GM21528 (cell line): ENCODE measurements around the gene MPC1.

Experiments
- ATAC-seq: cut with Tn5 transposase; IDR thresholded peaks from one replicate; pipeline ENCODE4 v1.9.1; 2021; ENCODE audit warnings: mild to moderate bottlenecking, moderate library complexity; ENCODE audit not compliant: unreplicated experiment, low FRiP score

MPC1 gene

GRCh38 chr6:166382933-166383801 lies at the start of gene MPC1:
MPC1 (minus strand) TSS chr6:166382940; CDS start chr6:166382876, 64 bp downstream.
- peak; percentile 84 for ATAC-seq

DNA sequence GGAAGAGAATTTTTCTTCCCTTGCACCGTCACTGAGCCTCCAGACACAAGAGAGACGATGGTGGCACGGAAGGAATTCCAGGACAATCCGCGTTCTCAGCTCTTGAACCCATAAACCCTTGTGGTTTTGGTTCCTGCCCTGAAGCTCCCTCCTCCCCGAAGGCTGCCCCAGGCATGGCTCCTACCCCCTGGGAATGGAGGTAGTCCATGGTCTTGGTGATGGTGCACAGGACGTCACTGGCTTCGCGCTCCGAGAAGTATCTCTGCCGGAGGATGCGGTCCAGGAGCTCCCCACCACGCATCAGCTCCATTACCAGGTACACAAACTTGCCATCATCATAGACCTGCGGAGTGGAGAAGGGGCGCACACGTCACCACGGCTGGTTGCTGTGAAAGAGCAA lies 47.5 kb upstream of the MPC1 start:
- no peak for ATAC-seq

DNA sequence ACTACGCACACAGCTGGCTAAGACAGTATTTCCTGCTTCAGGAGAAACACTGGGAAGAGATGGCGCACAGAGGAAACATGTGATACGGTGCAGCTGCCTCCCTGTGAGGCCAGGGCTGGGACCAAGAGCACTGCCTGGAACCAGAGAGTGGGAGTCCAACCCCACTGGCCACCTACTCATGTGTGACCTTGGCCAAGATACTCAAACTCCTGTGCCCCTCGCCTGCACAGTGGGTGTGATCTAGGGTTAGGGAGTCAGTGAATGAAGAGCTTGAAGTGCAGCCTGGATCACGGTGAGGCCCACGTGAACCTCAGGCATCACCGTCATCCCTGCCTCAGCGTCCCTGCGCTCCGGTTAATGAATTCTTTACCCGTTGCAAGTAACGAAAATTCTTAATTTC lies 41.7 kb upstream of the MPC1 start:
- no peak for ATAC-seq

DNA sequence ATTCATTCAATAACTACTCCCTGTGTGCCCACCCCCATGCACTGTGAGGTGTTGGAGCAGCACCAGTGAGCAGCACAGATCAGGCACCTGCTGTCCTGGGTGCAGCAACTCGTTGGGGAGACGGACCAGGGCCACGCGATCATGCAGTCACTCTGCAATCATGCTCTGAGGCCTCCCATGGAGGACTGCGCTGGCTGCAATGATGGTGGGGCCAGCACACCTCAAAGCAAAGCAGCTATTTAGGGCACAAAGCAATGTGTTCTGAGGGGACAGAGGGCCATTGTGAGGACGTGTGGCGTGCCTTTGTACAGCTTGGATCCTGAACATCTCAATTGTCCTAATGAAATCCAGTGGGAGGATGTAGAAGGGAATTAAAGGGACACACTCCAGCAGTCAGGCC lies 41.0 kb upstream of the MPC1 start:
- ATAC-seq, result no peak

DNA sequence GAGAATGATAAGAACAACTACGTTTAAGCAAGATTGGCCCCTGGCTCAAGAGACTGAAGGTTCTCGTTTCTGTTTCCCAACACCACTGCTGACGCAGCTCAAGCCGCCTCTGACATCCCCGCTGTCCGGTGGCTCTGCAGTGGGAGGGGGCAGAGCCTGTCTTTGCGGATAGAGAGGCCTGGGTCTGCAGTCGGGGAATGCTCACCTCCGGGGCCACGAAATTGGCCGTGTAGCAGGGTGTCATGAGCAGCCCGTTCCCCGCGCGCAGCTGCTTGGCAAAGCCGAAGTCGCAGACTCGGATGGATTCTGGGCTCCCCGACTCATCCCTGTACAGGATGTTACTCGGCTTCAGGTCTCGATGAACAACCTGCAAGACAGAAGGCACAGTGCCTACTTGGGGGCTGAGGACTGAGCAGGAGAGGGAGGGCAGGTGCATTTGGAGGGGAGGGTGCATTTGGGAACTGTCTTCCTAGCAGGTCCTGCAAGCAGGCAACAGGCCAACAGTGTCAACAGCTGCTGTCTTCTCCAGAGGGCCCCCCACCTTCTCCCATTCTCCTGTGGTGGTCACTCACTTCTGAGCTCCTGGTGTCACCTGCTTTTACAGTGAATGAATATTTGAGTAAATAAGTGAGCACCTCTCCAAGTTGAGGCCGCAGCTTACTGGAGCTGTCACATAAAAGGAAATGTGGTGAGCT lies 40.5 kb upstream of the MPC1 start:
- ATAC-seq, result no peak

DNA sequence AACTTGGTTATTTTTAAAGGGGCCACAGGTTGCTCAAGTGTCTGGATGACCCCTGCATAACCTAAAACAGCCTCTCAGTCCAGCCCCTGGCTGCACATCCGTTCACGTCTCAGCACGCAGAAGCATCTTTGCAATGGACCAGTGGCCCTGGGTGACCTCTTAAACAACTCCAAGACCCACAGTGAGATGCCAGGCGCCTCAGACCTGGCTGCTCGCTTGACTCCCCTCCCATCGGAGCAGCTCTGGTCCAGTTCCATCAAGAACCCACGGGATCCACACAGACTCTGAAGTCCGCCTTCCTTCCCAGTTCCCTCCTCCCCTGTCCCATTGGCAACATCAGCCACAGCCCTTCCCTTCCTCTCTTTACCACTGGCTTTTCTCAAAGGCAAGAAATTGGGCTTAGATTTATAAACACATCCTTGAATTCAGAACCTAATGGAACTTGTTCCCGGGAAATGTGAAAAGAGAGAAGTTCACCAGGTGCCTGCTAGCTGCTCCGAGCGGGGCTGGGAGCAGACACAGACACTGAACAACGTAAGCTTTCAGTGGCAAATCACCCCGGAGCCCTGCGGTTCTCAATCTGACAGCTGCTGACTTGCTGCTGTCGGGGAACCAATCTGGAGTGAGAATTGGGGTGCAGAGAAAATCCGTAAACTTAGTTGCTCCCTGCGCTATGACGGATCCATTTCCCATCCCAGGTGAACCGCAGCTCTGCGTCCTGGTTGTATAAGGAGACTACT lies 39.6 kb upstream of the MPC1 start:
- ATAC-seq, result no peak

GRCh38 chr6:166420351-166420750 lies 37.6 kb upstream of the MPC1 start:
- no peak for ATAC-seq

- ATAC-seq, result peak; percentile 9
Measured at GRCh38 chr6:166419717-166420116, 37.0 kb upstream of the MPC1 start.

- ATAC-seq, result peak; percentile 93
Measured at GRCh38 chr6:166419286-166419685, 36.5 kb upstream of the MPC1 start.

DNA sequence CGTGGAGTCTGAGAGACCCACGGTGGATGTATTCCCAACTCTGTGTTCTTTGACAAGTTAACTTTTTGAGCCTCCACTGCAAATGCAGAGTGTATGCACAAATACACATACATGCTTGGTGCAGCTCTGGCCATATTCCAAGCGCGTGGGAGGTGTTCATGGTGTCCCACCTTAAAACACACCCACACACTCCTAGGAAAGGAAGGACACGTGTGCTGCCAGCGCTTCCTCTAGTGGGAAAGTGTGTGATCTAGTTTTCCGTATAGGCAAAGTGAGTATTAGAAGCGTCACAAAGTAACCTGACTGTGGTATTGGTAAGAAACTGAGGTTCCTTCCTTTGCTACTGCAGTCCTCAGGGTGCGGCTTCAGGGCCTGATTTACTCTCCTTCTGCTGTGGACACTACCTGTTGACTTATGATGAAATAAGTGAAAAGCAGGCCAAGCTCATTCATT lies 36.0 kb upstream of the MPC1 start:
- no peak for ATAC-seq

- no peak for ATAC-seq
Measured at GRCh38 chr6:166417285-166417691, 34.5 kb upstream of the MPC1 start.

GRCh38 chr6:166415833-166416347 lies 33.1 kb upstream of the MPC1 start:
- no peak for ATAC-seq

DNA sequence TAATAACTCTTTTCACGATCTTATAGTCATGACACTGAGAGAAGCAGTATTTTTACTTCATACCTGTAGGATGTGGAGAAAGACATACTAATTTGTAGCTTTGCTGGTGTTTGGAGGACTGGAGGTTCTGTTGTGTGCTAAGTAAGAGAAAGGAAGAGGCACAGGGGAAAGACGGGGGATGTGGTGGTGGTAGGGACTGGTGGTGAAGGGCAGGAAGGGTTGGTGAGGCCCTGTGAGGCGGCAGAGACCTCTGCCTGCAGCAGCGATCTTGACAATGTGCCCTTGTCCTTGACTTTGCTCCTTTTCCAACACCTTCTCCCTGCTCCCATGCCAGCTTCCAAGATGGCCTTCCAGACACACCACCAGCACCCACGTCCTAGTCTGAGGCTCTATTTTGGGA lies 32.6 kb upstream of the MPC1 start:
- ATAC-seq, result no peak

- no peak for ATAC-seq
Measured at GRCh38 chr6:166413491-166413951, 30.8 kb upstream of the MPC1 start.

- ATAC-seq, result no peak
Measured at GRCh38 chr6:166412911-166413384, 30.2 kb upstream of the MPC1 start.

DNA sequence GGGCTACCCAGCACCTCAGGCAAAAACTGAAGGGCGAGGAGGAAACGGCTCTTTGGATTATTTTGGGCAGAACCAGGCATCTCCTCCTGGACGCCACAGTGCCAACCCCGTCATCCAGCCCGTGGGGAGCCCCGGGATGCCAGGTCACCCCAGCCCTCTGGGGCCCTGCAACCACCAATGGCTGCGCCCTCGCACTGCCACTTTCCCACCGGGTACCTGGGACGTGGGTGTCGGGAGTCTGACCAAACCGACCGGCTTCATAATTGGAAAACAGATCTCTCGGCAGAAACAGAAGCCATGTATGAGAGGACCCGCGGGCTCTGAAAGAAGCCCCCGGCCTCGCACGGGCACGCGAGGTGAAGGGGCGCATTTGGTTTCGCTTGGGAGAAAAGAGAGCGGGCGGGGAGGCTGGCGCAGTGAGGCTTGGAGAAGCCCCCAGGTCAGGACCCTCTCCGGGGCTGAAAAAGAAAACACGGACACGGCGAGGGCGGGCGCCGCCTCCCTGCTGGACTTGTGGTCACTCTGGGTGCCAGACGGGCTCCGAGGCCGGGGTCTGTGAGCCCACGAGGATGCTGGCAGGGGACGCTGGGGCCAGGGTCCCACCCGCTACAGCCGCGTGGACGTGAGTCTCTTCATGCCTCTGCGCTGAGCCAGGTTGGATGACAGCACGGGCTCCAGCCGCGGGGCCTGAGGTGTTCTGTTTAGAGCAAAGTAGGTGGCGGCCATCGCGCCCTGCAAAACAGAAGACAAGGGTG lies 29.6 kb upstream of the MPC1 start:
- ATAC-seq, result no peak

GRCh38 chr6:166411721-166412151 lies 29.0 kb upstream of the MPC1 start:
- no peak for ATAC-seq

DNA sequence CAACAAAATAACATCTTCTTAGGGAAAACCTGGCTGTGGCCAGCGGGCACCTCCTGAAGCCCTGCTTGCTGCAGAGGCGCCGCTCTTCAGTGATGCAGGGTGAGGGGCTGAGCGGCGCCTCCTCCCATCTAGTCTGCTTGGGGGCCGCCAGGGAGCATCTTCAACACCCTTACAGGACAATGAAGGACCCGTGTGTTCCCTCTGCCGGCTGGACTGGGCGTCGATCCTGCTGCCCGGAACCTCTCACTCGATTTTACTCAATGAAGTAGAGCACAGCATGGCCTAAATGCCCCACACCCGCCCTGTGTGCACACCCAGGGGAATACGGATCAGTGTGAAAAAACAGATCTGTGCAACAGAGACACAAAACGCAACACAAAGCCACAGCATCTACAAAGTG lies 28.5 kb upstream of the MPC1 start:
- no peak for ATAC-seq

GRCh38 chr6:166410426-166410935 lies 27.7 kb upstream of the MPC1 start:
- ATAC-seq, result no peak
